Panc1 (cell line): ENCODE data around the gene P2RY13.

ENCODE experiments used
- CTCF ChIP-seq: fragments of 450-650 bp; IDR thresholded peaks from 2 replicates; pipeline ENCODE4 v1.5.1; 2017; ENCODE audit warnings: mild to moderate bottlenecking
- POLR2AphosphoS5 ChIP-seq: IDR thresholded peaks from 2 replicates; pipeline ENCODE4 v1.6.1; 2012; ENCODE audit warnings: mild to moderate bottlenecking, low read depth, low read length, moderate library complexity

GRCh38 chr3:151362751-151363174, 33.4 kb upstream of the P2RY13 start:
- TF ChIP-seq CTCF (no peak), POLR2AphosphoS5 (no peak)
